ENCODE results near the gene SLC27A3.

GRCh38 chr1:153748903-153749302 lies 26.3 kb upstream of the SLC27A3 start:
- TF ChIP-seq CTCF (IDR thresholded peaks at IDR 0.05; ENCODE audit: low read depth, low read length) (no peak), EZH2phosphoT487 (IDR thresholded peaks at IDR 0.05; ENCODE audit: low read depth) (no peak)
